ENCODE results near the gene NCAM1.

DNA sequence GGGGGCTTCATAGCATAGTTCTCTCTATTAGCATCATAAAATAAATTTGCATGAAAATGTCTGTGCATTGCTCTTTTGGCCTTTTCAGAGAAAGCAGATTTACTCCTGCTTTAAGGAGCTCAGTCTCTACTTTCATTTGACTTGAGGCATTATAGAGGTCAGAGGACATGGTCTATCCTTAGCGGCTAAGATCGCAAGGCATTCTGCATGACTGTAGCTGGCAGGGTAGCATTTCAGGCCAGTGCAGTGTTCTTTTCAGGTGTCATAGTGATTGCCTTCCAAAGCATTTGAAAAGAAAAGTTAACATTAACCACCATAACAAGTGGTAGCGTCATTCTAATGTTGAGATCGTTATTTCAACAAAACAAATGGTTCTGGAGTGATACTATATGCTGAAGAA is 126.5 kb downstream of the NCAM1 start:
- TF ChIP-seq, protein P1, sequence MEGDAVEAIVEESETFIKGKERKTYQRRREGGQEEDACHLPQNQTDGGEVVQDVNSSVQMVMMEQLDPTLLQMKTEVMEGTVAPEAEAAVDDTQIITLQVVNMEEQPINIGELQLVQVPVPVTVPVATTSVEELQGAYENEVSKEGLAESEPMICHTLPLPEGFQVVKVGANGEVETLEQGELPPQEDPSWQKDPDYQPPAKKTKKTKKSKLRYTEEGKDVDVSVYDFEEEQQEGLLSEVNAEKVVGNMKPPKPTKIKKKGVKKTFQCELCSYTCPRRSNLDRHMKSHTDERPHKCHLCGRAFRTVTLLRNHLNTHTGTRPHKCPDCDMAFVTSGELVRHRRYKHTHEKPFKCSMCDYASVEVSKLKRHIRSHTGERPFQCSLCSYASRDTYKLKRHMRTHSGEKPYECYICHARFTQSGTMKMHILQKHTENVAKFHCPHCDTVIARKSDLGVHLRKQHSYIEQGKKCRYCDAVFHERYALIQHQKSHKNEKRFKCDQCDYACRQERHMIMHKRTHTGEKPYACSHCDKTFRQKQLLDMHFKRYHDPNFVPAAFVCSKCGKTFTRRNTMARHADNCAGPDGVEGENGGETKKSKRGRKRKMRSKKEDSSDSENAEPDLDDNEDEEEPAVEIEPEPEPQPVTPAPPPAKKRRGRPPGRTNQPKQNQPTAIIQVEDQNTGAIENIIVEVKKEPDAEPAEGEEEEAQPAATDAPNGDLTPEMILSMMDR (conservative IDR thresholded peaks at IDR 0.05; ENCODE audit: low read depth, low read length), result no peak
- TF ChIP-seq EZH2 (IDR thresholded peaks at IDR 0.05; ENCODE audit: borderline replicate concordance, low read depth, low read length, poor library complexity, severe bottlenecking), result no peak
